Left ventricle myocardium inferior (tissue), 1 donor: Measurements from ENCODE around the gene CDYL. TPM values are rescaled to one million over a fixed set of nuclear protein-coding genes. Genes with fewer than 3 reads are reported as not detected.

Experiments used
- DNase-seq: peaks from one replicate; pipeline ENCODE4 v3.0.0-alpha.2; 2020
- H3K27ac ChIP-seq: fragments of 200-600 bp; replicated peaks from 2 replicates; pipeline ENCODE4 v1.8.0; 2021
- H3K27me3 ChIP-seq: fragments of 200-600 bp; 2 replicates; pipeline ENCODE4 v1.8.0; 2021; ENCODE audit warnings: low read depth
- H3K36me3 ChIP-seq: fragments of 200-600 bp; 2 replicates; pipeline ENCODE4 v1.8.0; 2021
- H3K4me1 ChIP-seq: fragments of 200-600 bp; 2 replicates; pipeline ENCODE4 v1.8.0; 2021
- H3K4me3 ChIP-seq: fragments of 200-600 bp; 2 replicates; pipeline ENCODE4 v1.8.0; 2021; ENCODE audit warnings: mild to moderate bottlenecking, moderate library complexity
- H3K9me3 ChIP-seq: fragments of 200-600 bp; replicated peaks from 2 replicates; pipeline ENCODE4 v1.8.0; 2021
- intact Hi-C: fragments of 100-400 bp; cut with micrococcal nuclease; formaldehyde crosslinking; loops from one replicate; pipeline ENCODE4 v1.11.0; 2022
- total RNA-seq: library from RNA; stranded (reverse); fragmentation: NEBNext Ultra II Directional; extraction: Animal tissue kit (Norgen Biotek cat#: 25700); gene quantifications from one replicate; pipeline ENCODE4 v1.2.1, GENCODE V29; 2021
- TF ChIP-seq, protein P1 (sequence below): fragments of 200-600 bp; IDR thresholded peaks from 2 replicates; pipeline ENCODE4 v1.8.0; 2021; ENCODE audit warnings: antibody characterized with exemption, mild to moderate bottlenecking, borderline replicate concordance
- donor health status: DM: no; HTN: yes; CAD: no; lungs with severe emphysema.

CDYL gene
- total RNA-seq, 1 donor from 2014 or later, result 27.7 TPM

DNA sequence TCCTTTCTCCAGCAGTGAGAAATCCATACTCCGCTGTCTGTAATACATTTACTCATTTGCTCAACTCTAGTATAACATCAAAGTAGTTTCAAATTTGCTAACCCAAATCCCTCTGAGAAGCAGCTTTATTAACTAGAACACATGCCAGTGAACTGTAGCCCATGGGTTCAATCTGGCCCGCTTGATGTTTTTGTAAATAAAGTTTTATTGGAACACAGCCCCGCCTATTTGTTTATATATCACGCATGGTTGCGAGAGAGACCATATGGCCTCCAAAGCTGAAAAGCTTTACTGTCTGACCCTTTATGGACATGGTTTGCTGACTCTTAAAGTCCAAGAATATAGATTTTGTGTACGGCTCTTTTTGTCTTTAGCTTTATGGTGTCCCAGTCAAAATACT lies 32.2 kb downstream of the CDYL start:
- intact Hi-C loops, result no loop called here
- Histone ChIP-seq H3K27ac (no peak overlapping the region), H3K4me3 (no peak overlapping the region), H3K4me1 (peaks cover 60% of the 10 kb centered on the region), H3K36me3 (no peaks in the 10 kb centered on the region), H3K9me3 (no peaks in the 10 kb centered on the region), H3K27me3 (no peaks in the 10 kb centered on the region)
- no peak for DNase-seq
- TF ChIP-seq, protein P1, sequence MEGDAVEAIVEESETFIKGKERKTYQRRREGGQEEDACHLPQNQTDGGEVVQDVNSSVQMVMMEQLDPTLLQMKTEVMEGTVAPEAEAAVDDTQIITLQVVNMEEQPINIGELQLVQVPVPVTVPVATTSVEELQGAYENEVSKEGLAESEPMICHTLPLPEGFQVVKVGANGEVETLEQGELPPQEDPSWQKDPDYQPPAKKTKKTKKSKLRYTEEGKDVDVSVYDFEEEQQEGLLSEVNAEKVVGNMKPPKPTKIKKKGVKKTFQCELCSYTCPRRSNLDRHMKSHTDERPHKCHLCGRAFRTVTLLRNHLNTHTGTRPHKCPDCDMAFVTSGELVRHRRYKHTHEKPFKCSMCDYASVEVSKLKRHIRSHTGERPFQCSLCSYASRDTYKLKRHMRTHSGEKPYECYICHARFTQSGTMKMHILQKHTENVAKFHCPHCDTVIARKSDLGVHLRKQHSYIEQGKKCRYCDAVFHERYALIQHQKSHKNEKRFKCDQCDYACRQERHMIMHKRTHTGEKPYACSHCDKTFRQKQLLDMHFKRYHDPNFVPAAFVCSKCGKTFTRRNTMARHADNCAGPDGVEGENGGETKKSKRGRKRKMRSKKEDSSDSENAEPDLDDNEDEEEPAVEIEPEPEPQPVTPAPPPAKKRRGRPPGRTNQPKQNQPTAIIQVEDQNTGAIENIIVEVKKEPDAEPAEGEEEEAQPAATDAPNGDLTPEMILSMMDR, result no peak

DNA sequence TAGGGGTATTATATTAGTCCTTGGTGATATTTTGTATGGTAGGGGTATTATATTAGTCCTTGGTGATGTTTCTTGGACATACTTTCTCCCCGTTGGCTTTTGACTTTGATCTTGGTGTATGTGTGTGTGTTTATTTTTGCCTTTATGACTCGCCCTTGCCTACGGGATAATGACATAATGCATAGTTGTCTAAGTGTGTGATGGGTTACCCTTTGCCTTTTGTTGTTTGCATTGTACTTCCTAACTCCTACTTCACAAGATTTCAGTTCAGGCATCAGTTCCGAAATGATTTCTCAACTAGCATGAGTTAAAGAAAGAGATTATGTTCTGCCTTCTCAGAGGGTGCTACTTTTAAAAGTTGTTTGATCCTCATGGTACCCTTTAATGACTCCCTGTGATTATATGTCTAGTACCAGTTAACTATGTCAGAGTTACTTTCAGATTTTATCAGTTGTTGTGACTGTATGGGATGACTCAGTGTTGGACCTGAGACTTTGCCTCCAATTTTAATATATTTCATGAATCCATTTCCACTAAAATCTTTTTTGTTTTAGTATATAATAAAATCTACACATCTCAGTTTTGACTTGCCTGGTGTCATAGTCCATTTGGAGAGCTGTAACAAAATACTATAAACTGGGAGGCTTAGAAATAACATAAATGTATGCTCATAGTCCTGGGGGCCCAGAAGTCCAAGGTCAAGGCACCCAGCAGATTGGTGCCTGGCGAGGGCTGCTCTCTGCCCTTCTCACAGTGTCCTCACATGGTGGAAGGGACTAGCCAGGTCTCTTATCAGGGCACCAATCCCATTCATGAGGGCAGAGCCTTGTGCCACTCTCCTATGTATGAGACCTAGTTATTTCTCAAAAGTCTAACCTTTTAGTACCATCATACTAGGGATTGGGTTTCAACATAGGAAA lies 34.1 kb downstream of the CDYL start:
- intact Hi-C loops, result no loop called here
- H3K27me3 ChIP-seq, result no peaks in the 10 kb centered on the region
- H3K9me3 ChIP-seq, result no peaks in the 10 kb centered on the region
- H3K36me3 ChIP-seq, result no peaks in the 10 kb centered on the region
- no peak overlapping the region for H3K27ac ChIP-seq
- TF ChIP-seq, protein P1, result no peak
- DNase-seq, result no peak
- H3K4me3 ChIP-seq, result no peak overlapping the region
- peaks cover 61% of the 10 kb centered on the region for H3K4me1 ChIP-seq

DNA sequence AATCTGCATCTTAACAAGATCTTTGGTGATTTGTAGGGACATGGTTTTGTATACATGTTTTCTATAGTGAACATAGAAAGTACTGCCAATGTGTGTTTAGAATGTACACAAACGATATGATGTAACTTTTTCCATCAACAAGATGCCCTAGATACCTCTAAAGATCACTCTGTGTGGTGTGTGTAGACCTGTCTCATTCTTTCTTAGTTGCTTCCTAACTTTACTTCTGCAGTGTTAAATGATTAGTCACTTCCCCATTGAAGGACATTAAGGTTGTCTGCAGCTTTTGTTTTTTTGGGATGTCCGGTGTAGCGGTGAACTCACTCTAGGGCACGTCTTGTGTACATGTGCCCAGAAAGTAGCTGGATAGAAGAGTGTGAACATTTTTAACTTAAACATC lies 35.9 kb downstream of the CDYL start:
- DNase-seq, result no peak
- TF ChIP-seq, protein P1, result no peak
- no peaks in the 10 kb centered on the region for H3K36me3 ChIP-seq
- H3K9me3 ChIP-seq, result no peaks in the 10 kb centered on the region
- no peak overlapping the region for H3K4me3 ChIP-seq
- H3K27ac ChIP-seq, result no peak overlapping the region
- intact Hi-C loops, result no loop called here
- H3K4me1 ChIP-seq, result peaks cover 45% of the 10 kb centered on the region
- H3K27me3 ChIP-seq, result no peaks in the 10 kb centered on the region

DNA sequence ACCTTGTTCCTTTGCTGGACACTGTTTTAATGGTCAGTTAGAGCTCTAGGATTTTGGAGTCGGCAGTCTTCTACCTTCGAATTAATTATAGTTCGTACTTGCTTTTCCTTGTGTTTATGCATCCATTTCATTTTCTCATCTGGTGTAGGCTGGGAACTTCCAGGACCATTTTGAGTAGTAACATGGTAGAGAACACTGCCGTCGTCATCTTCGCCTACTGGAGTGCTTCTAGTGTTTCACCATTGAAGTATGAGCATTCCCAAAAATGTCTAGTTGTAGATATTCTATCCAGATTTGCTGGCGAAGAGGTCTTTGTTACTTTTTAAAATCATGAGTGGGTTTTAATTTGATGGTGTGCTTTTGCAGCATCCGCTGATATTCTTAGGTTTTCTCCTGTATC lies 36.9 kb downstream of the CDYL start:
- H3K9me3 ChIP-seq, result no peaks in the 10 kb centered on the region
- no peaks in the 10 kb centered on the region for H3K27me3 ChIP-seq
- H3K4me1 ChIP-seq, result peaks cover 39% of the 10 kb centered on the region
- intact Hi-C loops, result no loop called here
- no peak for DNase-seq
- H3K27ac ChIP-seq, result no peak overlapping the region
- no peaks in the 10 kb centered on the region for H3K36me3 ChIP-seq
- H3K4me3 ChIP-seq, result no peak overlapping the region
- TF ChIP-seq, protein P1, result no peak

DNA sequence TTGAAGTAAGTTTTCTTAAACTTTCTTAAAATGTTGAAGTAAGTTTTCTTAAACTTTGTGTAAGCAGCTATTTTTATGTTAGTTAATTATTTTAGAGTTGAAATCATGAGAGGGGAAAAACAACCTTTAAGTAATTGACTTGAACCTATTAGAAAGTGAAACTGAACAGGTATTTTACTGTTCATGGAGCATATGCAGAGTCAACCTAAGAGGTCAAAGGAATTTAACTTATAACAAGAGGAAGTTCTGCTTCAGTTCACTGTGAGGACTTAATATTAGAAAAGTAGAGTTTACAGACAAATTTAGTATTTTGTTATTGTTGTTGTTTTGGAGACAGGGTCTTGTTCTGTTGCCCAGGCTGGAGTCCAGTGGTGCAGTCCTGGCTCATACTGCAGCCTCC lies 38.0 kb downstream of the CDYL start:
- no peaks in the 10 kb centered on the region for H3K9me3 ChIP-seq
- no peaks in the 10 kb centered on the region for H3K36me3 ChIP-seq
- H3K27ac ChIP-seq, result no peak overlapping the region
- no peaks in the 10 kb centered on the region for H3K27me3 ChIP-seq
- intact Hi-C loops, result no loop called here
- peaks cover 39% of the 10 kb centered on the region for H3K4me1 ChIP-seq
- DNase-seq, result no peak
- no peak overlapping the region for H3K4me3 ChIP-seq
- TF ChIP-seq, protein P1, result no peak
